Measurements from ENCODE around the gene NDUFA12. TPM values are rescaled to one million over a fixed set of nuclear protein-coding genes. Genes with fewer than 3 reads are reported as not detected.

Gene NDUFA12
- total RNA-seq, 3 donors from 2014 or later (not counting 1 experiment from before 2014, with no cell fraction given) = 67.7 to 91.5 (median 69.6) TPM

GRCh38 chr12:94951071-94951934, 52.2 kb downstream of the NDUFA12 start:
- WGBS (ENCODE audit: insufficient coverage) = 90% methylated on average over 5 of the region's 7 CpGs
- Mint-ChIP-seq H3K27ac (no peak overlapping the region), H3K9me3 (peaks cover 0 to 2% of the 10 kb centered on the region in 2 donors), H3K36me3 (no peaks in the 10 kb centered on the region), H3K27me3 (ENCODE audit: low read depth in 2 of 2) (peaks cover 0 to 6% of the 10 kb centered on the region in 2 donors), H3K4me1 (peaks cover 8 to 16% of the 10 kb centered on the region in 2 donors), H3K4me3 (no peak overlapping the region)
- no peak for DNase-seq
- no peaks in the 10 kb centered on the region for H3K9me3 ChIP-seq (ENCODE audit: control insufficient read depth, insufficient read depth, low read length)
- H3K36me3 ChIP-seq (ENCODE audit: control insufficient read depth, insufficient read depth, low read length) = no peaks in the 10 kb centered on the region
- no peaks in the 10 kb centered on the region for H3K27me3 ChIP-seq (ENCODE audit: control insufficient read depth, insufficient read depth, low read length)
- H3K4me1 ChIP-seq (ENCODE audit: control insufficient read depth, insufficient read depth, low read length) = no peaks in the 10 kb centered on the region
- intact Hi-C loops (cut with micrococcal nuclease) = no loop called here
- no peak for ATAC-seq
- H3K4me3 ChIP-seq (ENCODE audit: low read length) = no peak overlapping the region
- TF ChIP-seq CTCF (IDR thresholded peaks at IDR 0.05) = no peak
- no peak overlapping the region for H3K27ac ChIP-seq (ENCODE audit: low read length)

- H3K9me3 Mint-ChIP-seq = peaks cover 8 to 11% of the 10 kb centered on the region in 2 donors
- peaks cover 27% of the 10 kb centered on the region in 2 donors for H3K4me1 Mint-ChIP-seq
- no peaks in the 10 kb centered on the region for H3K36me3 ChIP-seq (ENCODE audit: control insufficient read depth, insufficient read depth, low read length)
- H3K4me3 Mint-ChIP-seq = no peak overlapping the region
- H3K27ac Mint-ChIP-seq = no peak overlapping the region
- H3K27me3 Mint-ChIP-seq (ENCODE audit: low read depth in 2 of 2) = no peaks in the 10 kb centered on the region
- H3K9me3 ChIP-seq (ENCODE audit: control insufficient read depth, insufficient read depth, low read length) = peaks cover 19% of the 10 kb centered on the region
- ATAC-seq (no peak), DNase-seq (no peak)
- WGBS (ENCODE audit: insufficient coverage) = 86% methylated on average over 6 of the region's 6 CpGs
- no peaks in the 10 kb centered on the region for H3K27me3 ChIP-seq (ENCODE audit: control insufficient read depth, insufficient read depth, low read length)
- H3K27ac ChIP-seq (ENCODE audit: low read length) = no peak overlapping the region
- H3K4me3 ChIP-seq (ENCODE audit: low read length) = no peak overlapping the region
- H3K36me3 Mint-ChIP-seq = peaks cover 16% of the 10 kb centered on the region
- intact Hi-C loops (cut with micrococcal nuclease) = no loop called here
- peaks cover 15% of the 10 kb centered on the region for H3K4me1 ChIP-seq (ENCODE audit: control insufficient read depth, insufficient read depth, low read length)
- TF ChIP-seq CTCF (IDR thresholded peaks at IDR 0.05) = no peak
Measured at GRCh38 chr12:94948232-94948810, 55.2 kb downstream of the NDUFA12 start.

GRCh38 chr12:94942663-94943062, 60.8 kb downstream of the NDUFA12 start:
- Histone ChIP-seq H3K36me3 (ENCODE audit: control insufficient read depth, insufficient read depth, low read length) (no peaks in the 10 kb centered on the region), H3K27me3 (ENCODE audit: control insufficient read depth, insufficient read depth, low read length) (no peaks in the 10 kb centered on the region), H3K4me3 (ENCODE audit: low read length) (no peak overlapping the region), H3K9me3 (ENCODE audit: control insufficient read depth, insufficient read depth, low read length) (peaks cover 21% of the 10 kb centered on the region), H3K4me1 (ENCODE audit: control insufficient read depth, insufficient read depth, low read length) (peaks cover 62% of the 10 kb centered on the region), H3K27ac (ENCODE audit: low read length) (peak overlapping the region; percentile 55)
- 54% methylated on average over 2 of the region's 3 CpGs for WGBS (ENCODE audit: insufficient coverage)
- Mint-ChIP-seq H3K36me3 (peaks cover 16% of the 10 kb centered on the region), H3K9me3 (peaks cover 8 to 9% of the 10 kb centered on the region in 2 donors), H3K4me3 (peak overlapping the region; percentile 40), H3K27ac (peak overlapping the region; percentile 90 to 93), H3K27me3 (ENCODE audit: low read depth in 2 of 2) (no peaks in the 10 kb centered on the region), H3K4me1 (peaks cover 61 to 70% of the 10 kb centered on the region in 2 donors)
- no peak for DNase-seq
- no peak for TF ChIP-seq CTCF (IDR thresholded peaks at IDR 0.05)
- intact Hi-C loops (cut with micrococcal nuclease) = loop anchor here (2.0 kb wide), 1 partner anchor 266 kb away; no protein-coding TSS in a partner anchor
- peak in 2 of 3 donors; percentile 9 to 34 for ATAC-seq

All from natural killer cell (primary cell).